ENCODE results near the gene AHNAK.
"Not testable (repeated sequence)": the region's sequence is repeated elsewhere in the genome, so short reads cannot be mapped to it uniquely, and the experiment has no call there.

The AHNAK gene

GRCh38 chr11:62553839-62554361 lies 7.3 kb upstream of the AHNAK start:
- no peak for DNase-seq (ENCODE audit: low read depth in 1 of 2, low spot score in 1 of 2)

- no peak for DNase-seq (ENCODE audit: low read depth in 1 of 2, low spot score in 1 of 2)
Measured at GRCh38 chr11:62553080-62553838, 6.7 kb upstream of the AHNAK start.

- DNase-seq (ENCODE audit: low read depth in 1 of 2, low spot score in 1 of 2), result no peak
Measured at GRCh38 chr11:62552485-62553079, 6.0 kb upstream of the AHNAK start.

- not testable (repeated sequence) for DNase-seq (ENCODE audit: low read depth in 1 of 2, low spot score in 1 of 2)
Measured at GRCh38 chr11:62550478-62550877, 3.9 kb upstream of the AHNAK start.

GRCh38 chr11:62548545-62549335 lies 2.1 kb upstream of the AHNAK start:
- DNase-seq (ENCODE audit: low read depth in 1 of 2, low spot score in 1 of 2), result no peak

GRCh38 chr11:62547691-62548281 lies 1.2 kb upstream of the AHNAK start:
- DNase-seq (ENCODE audit: low read depth in 1 of 2, low spot score in 1 of 2), result no peak

GRCh38 chr11:62546929-62547625 lies 471 bp upstream of the AHNAK start:
- DNase-seq (ENCODE audit: low read depth in 1 of 2, low spot score in 1 of 2), result no peak

GRCh38 chr11:62545437-62546243 lies 966 bp downstream of the AHNAK start:
- peak in 1 of 2 donors; percentile 55 for DNase-seq (ENCODE audit: low read depth in 1 of 2, low spot score in 1 of 2)

GRCh38 chr11:62544581-62545436 lies 1.8 kb downstream of the AHNAK start:
- DNase-seq (ENCODE audit: low read depth in 1 of 2, low spot score in 1 of 2), result no peak

- DNase-seq (ENCODE audit: low read depth in 1 of 2, low spot score in 1 of 2), result no peak
Measured at GRCh38 chr11:62543680-62544444, 2.7 kb downstream of the AHNAK start.

GRCh38 chr11:62542750-62543567 lies 3.6 kb downstream of the AHNAK start:
- peak; percentile 50 to 62 for DNase-seq (ENCODE audit: low read depth in 1 of 2, low spot score in 1 of 2)

- DNase-seq (ENCODE audit: low read depth in 1 of 2, low spot score in 1 of 2), result no peak
Measured at GRCh38 chr11:62542111-62542745, 4.4 kb downstream of the AHNAK start.

- DNase-seq (ENCODE audit: low read depth in 1 of 2, low spot score in 1 of 2), result no peak
Measured at GRCh38 chr11:62540804-62541701, 5.6 kb downstream of the AHNAK start.

- DNase-seq (ENCODE audit: low read depth in 1 of 2, low spot score in 1 of 2), result no peak
Measured at GRCh38 chr11:62539238-62539925, 7.2 kb downstream of the AHNAK start.

- no peak for DNase-seq (ENCODE audit: low read depth in 1 of 2, low spot score in 1 of 2)
Measured at GRCh38 chr11:62538470-62539237, 8.0 kb downstream of the AHNAK start.

Data from activated T-helper 1 cell treated with anti-CD3 and anti-CD28 coated beads, Interleukin-2, amount 50 U/mL, for 16 hours (primary cell).